ENCODE data around the gene ADAMTS17.

Gene ADAMTS17

DNA sequence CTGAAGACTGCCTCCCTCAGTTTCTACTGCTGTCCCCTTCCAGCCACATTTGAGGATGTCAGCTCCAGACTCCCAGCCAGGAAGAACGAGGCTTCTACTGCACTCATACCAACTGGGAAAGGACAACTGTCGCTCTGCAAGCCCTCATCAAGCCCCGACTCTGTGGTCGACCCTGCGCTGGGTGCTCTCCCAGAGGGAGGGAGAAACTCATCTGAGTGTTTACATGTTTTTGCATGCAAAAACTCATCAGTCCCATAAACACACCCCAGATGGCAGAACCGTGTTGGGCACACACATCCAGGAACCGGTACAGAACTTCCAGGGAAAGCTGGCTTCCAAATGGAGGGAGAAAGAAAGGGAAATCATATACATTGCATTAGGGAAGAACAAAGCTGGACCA lies 43.5 kb downstream of the ADAMTS17 start:
- no peak overlapping the region for H2AFZ ChIP-seq
- no peak overlapping the region for H3K27ac ChIP-seq
- H3K27me3 ChIP-seq (ENCODE audit: control insufficient read depth, insufficient read depth, low read length) = no peaks in the 10 kb centered on the region
- no peaks in the 10 kb centered on the region for H3K9me3 ChIP-seq (ENCODE audit: control insufficient read depth, low read length)
- no peak overlapping the region for H3K9ac ChIP-seq
- TF ChIP-seq, protein P1, sequence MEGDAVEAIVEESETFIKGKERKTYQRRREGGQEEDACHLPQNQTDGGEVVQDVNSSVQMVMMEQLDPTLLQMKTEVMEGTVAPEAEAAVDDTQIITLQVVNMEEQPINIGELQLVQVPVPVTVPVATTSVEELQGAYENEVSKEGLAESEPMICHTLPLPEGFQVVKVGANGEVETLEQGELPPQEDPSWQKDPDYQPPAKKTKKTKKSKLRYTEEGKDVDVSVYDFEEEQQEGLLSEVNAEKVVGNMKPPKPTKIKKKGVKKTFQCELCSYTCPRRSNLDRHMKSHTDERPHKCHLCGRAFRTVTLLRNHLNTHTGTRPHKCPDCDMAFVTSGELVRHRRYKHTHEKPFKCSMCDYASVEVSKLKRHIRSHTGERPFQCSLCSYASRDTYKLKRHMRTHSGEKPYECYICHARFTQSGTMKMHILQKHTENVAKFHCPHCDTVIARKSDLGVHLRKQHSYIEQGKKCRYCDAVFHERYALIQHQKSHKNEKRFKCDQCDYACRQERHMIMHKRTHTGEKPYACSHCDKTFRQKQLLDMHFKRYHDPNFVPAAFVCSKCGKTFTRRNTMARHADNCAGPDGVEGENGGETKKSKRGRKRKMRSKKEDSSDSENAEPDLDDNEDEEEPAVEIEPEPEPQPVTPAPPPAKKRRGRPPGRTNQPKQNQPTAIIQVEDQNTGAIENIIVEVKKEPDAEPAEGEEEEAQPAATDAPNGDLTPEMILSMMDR (IDR thresholded peaks at IDR 0.05) = no peak
- no peaks in the 10 kb centered on the region for H3K36me3 ChIP-seq (ENCODE audit: control insufficient read depth, insufficient read depth, low read length)
- H3K4me1 ChIP-seq = no peaks in the 10 kb centered on the region
- no peaks in the 10 kb centered on the region for H3K79me2 ChIP-seq
- no peak overlapping the region for H3K4me2 ChIP-seq (ENCODE audit: low read length)
- H3K4me3 ChIP-seq (ENCODE audit: low read depth, low read length) = no peak overlapping the region

DNA sequence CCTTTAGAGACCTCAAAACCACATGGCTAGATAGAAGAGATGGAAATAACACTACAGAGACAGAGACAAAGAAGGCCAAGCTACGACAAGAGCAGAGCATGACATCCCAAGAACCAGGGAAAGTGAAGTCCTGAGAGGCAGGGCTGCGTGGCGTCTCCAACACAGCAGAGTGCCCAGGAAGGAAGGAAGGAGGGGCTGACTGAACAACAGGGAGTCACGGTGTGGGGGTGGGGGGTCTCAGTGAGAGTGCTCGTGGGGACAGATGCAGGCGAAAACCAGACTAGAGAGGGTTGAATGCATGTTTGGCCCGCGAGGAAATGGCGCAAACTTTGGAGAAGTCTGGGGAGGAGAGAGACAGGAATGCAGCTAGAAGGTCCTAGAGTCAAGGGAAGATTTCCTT lies 44.0 kb downstream of the ADAMTS17 start:
- no peaks in the 10 kb centered on the region for H3K4me1 ChIP-seq
- H3K27me3 ChIP-seq (ENCODE audit: control insufficient read depth, insufficient read depth, low read length) = no peaks in the 10 kb centered on the region
- H3K4me3 ChIP-seq (ENCODE audit: low read depth, low read length) = no peak overlapping the region
- H3K27ac ChIP-seq = no peak overlapping the region
- H3K36me3 ChIP-seq (ENCODE audit: control insufficient read depth, insufficient read depth, low read length) = no peaks in the 10 kb centered on the region
- TF ChIP-seq, protein P1 (IDR thresholded peaks at IDR 0.05) = no peak
- no peaks in the 10 kb centered on the region for H3K79me2 ChIP-seq
- no peak overlapping the region for H2AFZ ChIP-seq
- no peaks in the 10 kb centered on the region for H3K9me3 ChIP-seq (ENCODE audit: control insufficient read depth, low read length)
- H3K9ac ChIP-seq = no peak overlapping the region
- no peak overlapping the region for H3K4me2 ChIP-seq (ENCODE audit: low read length)

DNA sequence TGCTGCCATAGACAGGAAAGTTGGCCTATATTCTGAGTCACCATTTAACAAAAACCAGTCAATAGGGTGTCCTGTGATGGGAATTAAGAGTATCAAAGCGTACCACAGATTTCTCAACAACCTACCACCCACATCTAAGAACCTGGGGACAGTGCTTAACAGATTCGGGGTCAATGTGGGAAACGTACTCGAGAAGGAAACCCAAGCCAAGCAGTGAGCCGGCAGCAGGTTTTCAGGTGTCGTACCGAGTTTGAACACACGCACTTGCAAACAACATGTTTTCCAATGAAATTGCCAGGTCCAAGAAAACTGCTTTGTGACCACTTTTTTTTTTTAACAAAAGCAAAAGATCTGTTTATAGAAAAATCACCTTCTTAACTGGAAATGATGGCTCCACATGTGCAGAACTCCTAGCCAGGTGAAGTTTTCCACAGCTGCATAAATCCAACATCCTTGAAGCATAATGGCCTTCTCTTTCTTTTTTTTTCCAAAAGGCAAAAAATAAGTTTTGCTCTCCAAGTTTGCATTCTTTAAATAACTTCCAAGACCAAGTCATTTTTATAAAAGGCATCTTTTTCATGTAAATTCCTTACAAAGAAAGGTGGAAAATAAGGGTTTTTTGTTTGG lies 45.7 kb downstream of the ADAMTS17 start:
- H3K27me3 ChIP-seq (ENCODE audit: control insufficient read depth, insufficient read depth, low read length) = no peaks in the 10 kb centered on the region
- no peak overlapping the region for H3K9ac ChIP-seq
- H3K4me1 ChIP-seq = no peaks in the 10 kb centered on the region
- no peak overlapping the region for H3K4me2 ChIP-seq (ENCODE audit: low read length)
- H3K79me2 ChIP-seq = no peaks in the 10 kb centered on the region
- H3K36me3 ChIP-seq (ENCODE audit: control insufficient read depth, insufficient read depth, low read length) = no peaks in the 10 kb centered on the region
- no peak overlapping the region for H2AFZ ChIP-seq
- H3K4me3 ChIP-seq (ENCODE audit: low read depth, low read length) = no peak overlapping the region
- TF ChIP-seq, protein P1 (IDR thresholded peaks at IDR 0.05) = no peak
- no peaks in the 10 kb centered on the region for H3K9me3 ChIP-seq (ENCODE audit: control insufficient read depth, low read length)
- H3K27ac ChIP-seq = no peak overlapping the region

DNA sequence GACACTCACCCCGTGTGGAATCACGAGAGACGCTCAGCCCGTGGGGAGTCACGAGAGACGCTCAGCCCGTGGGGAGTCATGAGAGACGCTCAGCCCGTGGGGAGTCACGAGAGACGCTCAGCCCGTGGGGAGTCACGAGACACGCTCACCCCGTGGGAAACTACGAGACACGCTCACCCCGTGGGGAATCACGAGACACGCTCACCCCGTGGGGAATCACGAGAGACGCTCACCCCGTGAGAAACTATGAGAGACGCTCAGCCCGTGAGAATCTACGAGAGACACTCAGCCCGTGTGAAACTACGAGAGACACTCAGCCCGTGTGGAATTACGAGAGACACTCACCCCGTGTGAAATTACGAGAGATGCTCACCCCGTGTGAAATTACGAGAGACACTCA lies 49.8 kb downstream of the ADAMTS17 start:
- Histone ChIP-seq H3K9ac (no peak overlapping the region), H3K9me3 (ENCODE audit: control insufficient read depth, low read length) (no peaks in the 10 kb centered on the region), H2AFZ (no peak overlapping the region), H3K27ac (no peak overlapping the region), H3K36me3 (ENCODE audit: control insufficient read depth, insufficient read depth, low read length) (no peaks in the 10 kb centered on the region), H3K4me1 (no peaks in the 10 kb centered on the region), H3K4me3 (ENCODE audit: low read depth, low read length) (no peak overlapping the region), H3K4me2 (ENCODE audit: low read length) (no peak overlapping the region), H3K27me3 (ENCODE audit: control insufficient read depth, insufficient read depth, low read length) (no peaks in the 10 kb centered on the region), H3K79me2 (no peaks in the 10 kb centered on the region)
- TF ChIP-seq, protein P1 (IDR thresholded peaks at IDR 0.05) = no peak

DNA sequence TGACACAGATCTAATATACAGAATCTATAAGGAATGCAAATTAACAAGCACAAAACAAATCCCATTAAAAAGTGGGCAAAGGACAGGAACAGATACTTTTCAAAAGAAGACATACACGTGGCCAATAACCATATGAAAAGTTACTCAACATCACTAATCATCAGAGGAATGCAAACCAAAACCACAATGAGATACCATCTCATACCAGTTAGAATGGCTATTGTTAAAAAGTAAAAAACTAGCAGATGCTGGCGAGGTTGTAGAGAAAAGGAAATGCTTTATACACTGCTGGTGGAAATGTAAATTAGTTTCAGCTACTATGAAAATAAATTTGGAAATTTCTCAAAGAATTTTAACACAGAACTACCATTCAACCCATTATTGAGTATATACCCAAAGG lies 50.7 kb downstream of the ADAMTS17 start:
- Histone ChIP-seq H3K79me2 (no peaks in the 10 kb centered on the region), H3K4me1 (no peaks in the 10 kb centered on the region), H3K27me3 (ENCODE audit: control insufficient read depth, insufficient read depth, low read length) (no peaks in the 10 kb centered on the region), H3K4me2 (ENCODE audit: low read length) (no peak overlapping the region), H3K36me3 (ENCODE audit: control insufficient read depth, insufficient read depth, low read length) (no peaks in the 10 kb centered on the region), H2AFZ (no peak overlapping the region), H3K4me3 (ENCODE audit: low read depth, low read length) (no peak overlapping the region), H3K9ac (no peak overlapping the region), H3K27ac (no peak overlapping the region), H3K9me3 (ENCODE audit: control insufficient read depth, low read length) (no peaks in the 10 kb centered on the region)
- TF ChIP-seq, protein P1 (IDR thresholded peaks at IDR 0.05) = no peak
